Measurements from ENCODE around the gene RUBCNL.
A peak's percentile ranks its signal among the peaks of the same experiment; 100 is the strongest.

The RUBCNL gene

DNA sequence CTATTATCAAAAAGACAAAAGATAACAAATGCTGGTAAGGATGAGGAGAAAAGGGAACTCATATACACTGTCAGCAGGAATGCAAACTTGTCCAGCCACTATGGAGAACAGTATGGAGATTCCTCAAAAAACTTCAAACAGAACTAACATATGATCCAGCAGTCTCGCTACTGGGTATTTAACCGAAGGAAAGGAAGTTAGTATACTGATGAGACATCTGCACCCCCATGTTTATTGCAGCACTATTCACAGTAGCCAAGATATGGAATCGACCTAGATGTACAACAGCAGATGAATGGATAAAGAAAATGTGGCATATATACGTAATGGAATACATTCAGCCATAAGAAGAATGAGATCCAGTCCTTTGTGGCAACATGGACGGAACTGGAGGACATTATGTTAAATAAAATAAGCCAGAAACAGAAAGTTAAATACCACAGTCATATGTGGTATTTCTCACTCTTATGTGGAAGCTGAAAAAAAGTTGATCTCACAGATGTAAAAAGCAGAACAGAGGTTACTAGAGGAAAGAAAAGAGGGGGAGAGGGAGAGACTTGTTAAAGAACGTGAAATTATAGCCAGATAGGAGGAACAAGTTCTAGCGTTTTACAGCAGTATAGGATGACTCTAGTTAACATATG lies 83.2 kb downstream of the RUBCNL start:
- DNase-seq = no peak

DNA sequence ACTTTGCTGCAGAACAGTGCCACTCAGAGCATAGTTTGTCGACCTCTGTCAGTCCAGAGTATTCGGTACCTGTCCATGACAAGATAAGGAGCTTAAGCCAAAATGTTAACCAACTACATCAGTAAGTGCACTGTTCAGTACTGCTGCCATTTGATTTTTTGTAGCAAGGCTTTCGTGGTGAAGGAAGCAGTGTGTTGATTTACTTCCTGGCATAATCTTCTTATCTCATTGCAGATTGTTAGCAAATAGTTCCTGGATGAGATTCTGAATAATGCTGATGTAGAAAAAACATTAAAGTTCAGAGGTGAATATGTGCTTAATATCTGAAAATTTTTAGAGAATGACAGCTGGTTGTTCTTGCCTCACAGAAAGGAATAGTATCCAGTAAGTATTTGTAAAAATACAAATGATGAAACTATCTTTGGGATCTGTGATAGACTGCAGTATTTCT lies 89.7 kb downstream of the RUBCNL start:
- no peak for DNase-seq

DNA sequence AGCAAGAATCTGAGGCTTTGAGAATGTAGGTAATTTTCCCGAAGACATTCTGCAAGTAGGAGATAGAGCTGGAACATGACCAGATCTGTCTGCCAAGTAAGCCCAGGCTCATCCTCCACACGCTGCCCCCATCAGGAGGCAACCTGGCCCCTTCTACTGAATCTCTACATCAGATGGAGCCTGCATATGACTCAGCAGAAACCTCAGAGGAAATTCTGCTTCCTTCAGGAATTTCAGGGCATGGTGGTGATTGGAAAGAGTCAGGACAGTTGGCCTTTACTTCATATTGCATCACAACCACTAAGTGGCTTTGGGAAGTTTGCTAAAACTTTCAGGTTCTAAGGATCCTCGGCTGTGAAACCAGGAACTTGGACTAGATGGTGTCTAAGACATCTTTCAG lies 90.1 kb downstream of the RUBCNL start:
- DNase-seq = no peak

DNA sequence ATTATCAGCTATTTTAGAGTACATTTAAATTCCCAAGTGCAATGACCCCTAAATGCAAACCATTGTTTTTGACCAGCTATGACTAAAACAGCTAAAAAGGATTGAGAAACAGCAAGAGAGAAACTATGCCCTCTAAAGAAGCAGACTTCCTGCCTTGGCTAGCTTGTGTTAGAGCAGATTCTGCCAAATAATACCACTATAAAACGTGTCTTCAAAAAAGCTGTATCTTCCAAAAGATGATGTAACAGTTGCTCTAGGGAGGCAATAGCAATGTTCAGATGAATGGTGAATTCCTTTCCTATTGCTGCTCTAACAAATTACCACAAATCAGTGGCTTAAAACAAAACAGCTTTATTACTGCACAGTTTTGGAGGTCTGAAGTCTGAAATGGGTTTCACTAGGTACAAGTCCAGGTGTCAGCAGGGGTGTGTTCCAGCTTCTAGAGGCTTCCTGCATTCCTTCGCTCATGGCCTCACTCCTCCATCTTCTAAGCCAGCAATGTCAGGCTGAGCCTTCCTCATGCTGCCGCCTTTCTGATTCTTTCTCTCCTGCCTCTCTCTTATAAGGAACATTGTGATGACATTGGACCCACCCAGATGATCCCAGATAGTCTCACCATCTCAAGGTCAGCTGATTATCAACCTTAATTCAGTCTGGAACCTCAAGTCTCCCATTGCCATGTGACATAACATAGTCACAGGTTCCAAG lies 90.8 kb downstream of the RUBCNL start:
- no peak for DNase-seq

DNA sequence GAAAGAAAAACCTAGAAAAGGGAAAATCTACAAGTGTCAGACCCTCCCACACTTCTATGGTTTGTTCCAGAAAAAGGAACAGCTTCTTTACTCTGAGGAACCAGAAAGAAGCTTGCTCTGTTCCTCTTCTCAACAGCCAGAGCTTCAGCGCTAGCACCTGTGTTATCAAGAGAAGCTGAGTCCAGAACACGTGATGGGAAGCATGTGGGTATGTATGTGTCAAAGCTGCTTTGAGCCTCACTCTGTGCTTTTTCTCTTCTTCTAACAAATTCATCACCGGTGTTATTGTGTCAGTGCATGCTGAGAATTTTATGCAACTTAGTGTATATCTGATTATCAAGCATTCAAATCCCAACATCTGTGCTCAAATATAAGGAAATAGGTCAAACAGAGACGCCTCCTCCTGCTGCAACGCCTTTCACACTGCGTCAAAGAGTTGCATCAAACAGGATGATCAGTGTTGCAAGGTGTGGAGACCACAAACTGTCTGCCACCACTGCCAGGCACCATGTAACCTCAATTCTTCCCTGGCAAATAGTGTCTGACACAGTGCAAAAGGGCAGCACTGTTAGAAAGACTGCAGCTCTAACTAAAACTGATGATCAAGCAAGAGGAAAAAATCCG lies 91.4 kb downstream of the RUBCNL start:
- DNase-seq = peak; percentile 55

DNA sequence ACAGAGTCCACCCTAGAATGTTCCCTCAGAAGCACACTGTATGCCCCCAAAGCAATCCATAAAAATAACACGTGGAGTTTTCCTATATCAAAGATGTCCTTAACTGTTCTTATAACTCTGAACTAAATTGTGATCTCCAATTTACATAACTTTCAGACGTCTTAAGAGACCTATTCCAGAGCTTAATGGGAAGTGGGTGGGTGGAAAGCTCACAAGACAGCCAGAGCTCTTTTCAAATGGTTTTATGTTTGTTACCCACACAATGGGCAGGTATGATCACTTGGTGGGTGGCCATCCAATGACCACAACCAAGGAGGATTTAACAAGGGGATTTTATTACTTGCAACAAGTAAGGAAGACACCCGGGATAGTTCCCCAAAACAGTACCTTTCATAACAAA lies 93.6 kb downstream of the RUBCNL start:
- DNase-seq = no peak

Data from activated CD4-positive, alpha-beta T cell treated with anti-CD3 and anti-CD28 coated beads, Interleukin-2, amount 50 U/mL, for 1 hour (primary cell).